ENCODE measurements around the gene MRPL10. TPM values are rescaled to one million over a fixed set of nuclear protein-coding genes. Genes with fewer than 3 reads are reported as not detected.
A peak's percentile ranks its signal among the peaks of the same experiment; 100 is the strongest.

Gene MRPL10
- total RNA-seq, 1 donor from 2014 or later = 53.5 TPM

- no peak for DNase-seq
- ATAC-seq (ENCODE audit: poor library complexity) = no peak
- intact Hi-C loops (cut with DNase I) = loop anchor here (2.0 to 5.0 kb wide), 3 partner anchors 45 to 129 kb away; partner anchors contain the start of gene CDK5RAP3
These were observed 12.0 kb upstream of the MRPL10 start for GRCh38 chr17:47843391-47843730.

- DNase-seq = no peak
- intact Hi-C loops (cut with DNase I) = loop anchor here (2.0 to 5.0 kb wide), 3 partner anchors 47 to 131 kb away; partner anchors contain the start of gene CDK5RAP3
- no peak for ATAC-seq (ENCODE audit: poor library complexity)
These were observed 10.3 kb upstream of the MRPL10 start for GRCh38 chr17:47841488-47842291.

- ATAC-seq (ENCODE audit: poor library complexity) (peak; percentile 96), DNase-seq (peak; percentile 96)
- intact Hi-C loops (cut with DNase I) = loop anchor here (5.0 kb wide), 2 partner anchors 106 to 131 kb away; partner anchors contain the start of gene CDK5RAP3
These were observed 9.6 kb upstream of the MRPL10 start, which contains the start of gene SCRN2 for GRCh38 chr17:47840742-47841487. Gene SCRN2 (minus strand): TSS chr17:47841273. CDS start chr17:47840843, 430 bp downstream.

- ATAC-seq (ENCODE audit: poor library complexity) = no peak
These were observed 8.8 kb upstream of the MRPL10 start for GRCh38 chr17:47840001-47840741.

GRCh38 chr17:47839071-47839470 is 7.7 kb upstream of the MRPL10 start:
- no peak for DNase-seq
- no peak for ATAC-seq (ENCODE audit: poor library complexity)
- intact Hi-C loops (cut with DNase I) = no loop called here

More at GRCh38 chr17:47840001-47840741, 8.8 kb upstream of the MRPL10 start:
- no peak for DNase-seq
- intact Hi-C loops (cut with DNase I) = loop anchor here (5.0 kb wide), 2 partner anchors 107 to 132 kb away; partner anchors contain the start of gene CDK5RAP3

GRCh38 chr17:47838636-47839035 is 7.3 kb upstream of the MRPL10 start:
- DNase-seq (no peak), ATAC-seq (ENCODE audit: poor library complexity) (no peak)
- intact Hi-C loops (cut with DNase I) = no loop called here

- no peak for ATAC-seq (ENCODE audit: poor library complexity)
- intact Hi-C loops (cut with DNase I) = no loop called here
- DNase-seq = peak; percentile 57
These were observed 6.2 kb upstream of the MRPL10 start for GRCh38 chr17:47837401-47838039.

- no peak for DNase-seq
- intact Hi-C loops (cut with DNase I) = no loop called here
- no peak for ATAC-seq (ENCODE audit: poor library complexity)
These were observed 5.3 kb upstream of the MRPL10 start for GRCh38 chr17:47836601-47837000.

GRCh38 chr17:47834756-47835155 is 3.4 kb upstream of the MRPL10 start:
- no peak for ATAC-seq (ENCODE audit: poor library complexity)
- no peak for DNase-seq
- intact Hi-C loops (cut with DNase I) = no loop called here

- ATAC-seq (ENCODE audit: poor library complexity) (peak; percentile 6), DNase-seq (no peak)
- intact Hi-C loops (cut with DNase I) = no loop called here
These were observed 590 bp upstream of the MRPL10 start for GRCh38 chr17:47831934-47832327.

- DNase-seq (no peak), ATAC-seq (ENCODE audit: poor library complexity) (no peak)
- intact Hi-C loops (cut with DNase I) = no loop called here
These were observed 842 bp downstream of the MRPL10 start for GRCh38 chr17:47830396-47831002.

- ATAC-seq (ENCODE audit: poor library complexity) = no peak
- intact Hi-C loops (cut with DNase I) = no loop called here
These were observed 1.5 kb downstream of the MRPL10 start for GRCh38 chr17:47829870-47830269.

GRCh38 chr17:47823519-47823918 is 7.8 kb downstream of the MRPL10 start:
- intact Hi-C loops (cut with DNase I) = no loop called here
- no peak for DNase-seq
- no peak for ATAC-seq (ENCODE audit: poor library complexity)

More at GRCh38 chr17:47829870-47830269, 1.5 kb downstream of the MRPL10 start:
- no peak for DNase-seq

- intact Hi-C loops (cut with DNase I) = no loop called here
- DNase-seq (peak; percentile 3), ATAC-seq (ENCODE audit: poor library complexity) (no peak)
These were observed 8.6 kb downstream of the MRPL10 start for GRCh38 chr17:47822785-47823184.

GRCh38 chr17:47821424-47822391 is 9.6 kb downstream of the MRPL10 start, which contains the start of gene OSBPL7:
Gene OSBPL7 (minus strand): TSS chr17:47821794. CDS start chr17:47820278, 1,516 bp downstream.
- ATAC-seq (ENCODE audit: poor library complexity) (peak; percentile 81), DNase-seq (peak; percentile 75)
- intact Hi-C loops (cut with DNase I) = no loop called here

- ATAC-seq (ENCODE audit: poor library complexity) (no peak), DNase-seq (no peak)
- intact Hi-C loops (cut with DNase I) = no loop called here
These were observed 10.3 kb downstream of the MRPL10 start for GRCh38 chr17:47821031-47821423.
